Hepatocyte (in vitro differentiated cells): Measurements from ENCODE around the gene PCDHB16. TPM values are rescaled to one million over a fixed set of nuclear protein-coding genes. Genes with fewer than 3 reads are reported as not detected.
"Not testable (repeated sequence)": the region's sequence is repeated elsewhere in the genome, so short reads cannot be mapped to it uniquely, and the experiment has no call there.

ENCODE experiments used
- DNase-seq: peaks from one replicate; pipeline ENCODE4 v3.0.0-alpha.2; 2016; ENCODE audit warnings: low spot score
- H2AFZ ChIP-seq: fragments of 200-600 bp; sonication (generic); 2 replicates; pipeline ENCODE4 v1.6.0; 2016; ENCODE audit warnings: antibody characterized with exemption, mild to moderate bottlenecking
- H3K27ac ChIP-seq: fragments of 200-600 bp; sonication (generic); 2 replicates; pipeline ENCODE4 v1.5.1; 2016; ENCODE audit warnings: mild to moderate bottlenecking
- H3K27me3 ChIP-seq: fragments of 200-600 bp; sonication (generic); 2 replicates; pipeline ENCODE4 v1.6.1; 2016
- H3K36me3 ChIP-seq: fragments of 200-600 bp; sonication (generic); replicated peaks from 2 replicates; pipeline ENCODE4 v1.5.1; 2016; ENCODE audit warnings: low read depth; ENCODE audit not compliant: insufficient read depth
- H3K4me1 ChIP-seq: fragments of 200-600 bp; sonication (generic); 2 replicates; pipeline ENCODE4 v1.5.1; 2016; ENCODE audit warnings: mild to moderate bottlenecking, moderate library complexity; ENCODE audit not compliant: insufficient read depth
- H3K4me2 ChIP-seq: fragments of 200-600 bp; sonication (generic); 2 replicates; pipeline ENCODE4 v1.6.0; 2016
- H3K4me3 ChIP-seq: fragments of 200-600 bp; sonication (generic); 2 replicates; pipeline ENCODE4 v1.5.1; 2016; ENCODE audit warnings: mild to moderate bottlenecking
- H3K79me2 ChIP-seq: fragments of 200-600 bp; sonication (generic); 2 replicates; pipeline ENCODE4 v1.6.0; 2017; ENCODE audit warnings: mild to moderate bottlenecking
- H3K9me2 ChIP-seq: fragments of 200-600 bp; sonication (generic); replicated peaks from 2 replicates; pipeline ENCODE4 v1.6.0; 2017; ENCODE audit warnings: mild to moderate bottlenecking; ENCODE audit not compliant: insufficient read depth
- H3K9me3 ChIP-seq: fragments of 200-600 bp; sonication (generic); 2 replicates; pipeline ENCODE4 v1.5.1; 2016; ENCODE audit warnings: low read depth, mild to moderate bottlenecking
- H4K20me1 ChIP-seq: fragments of 200-600 bp; sonication (generic); 2 replicates; pipeline ENCODE4 v1.6.0; 2016; ENCODE audit warnings: mild to moderate bottlenecking; ENCODE audit not compliant: insufficient read depth, poor library complexity, severe bottlenecking
- EZH2 ChIP-seq: fragments of 200-600 bp; sonication (generic); IDR thresholded peaks from 2 replicates; pipeline ENCODE4 v1.6.1; 2016; ENCODE audit warnings: antibody characterized with exemption, mild to moderate bottlenecking, borderline replicate concordance
- EZH2phosphoT487 ChIP-seq: fragments of 200-600 bp; sonication (generic); IDR thresholded peaks from one replicate; pipeline ENCODE4 v1.6.1; 2018; ENCODE audit warnings: antibody characterized with exemption, mild to moderate bottlenecking, low read depth, moderate library complexity; ENCODE audit not compliant: unreplicated experiment, severe bottlenecking
- WGBS: methylation state at CpG from one replicate; pipeline ENCODE4 v1.1.6; 2016; ENCODE audit warnings: low lambda C conversion rate; ENCODE audit errors: missing lambda C conversion rate; 5-methylcytosine and 5-hydroxymethylcytosine counted together
- polyA plus RNA-seq: library from polyadenylated mRNA; unstranded; fragments of >200 nt; fragmentation: Nextera tagmentation; extraction: Ambion mirVana; gene quantifications from 2 replicates; pipeline ENCODE4 v1.2.1, GENCODE V29; 2016
- total RNA-seq: library from RNA; depleted of rRNA; stranded (reverse); fragments of >200 nt; gene quantifications from 2 replicates; pipeline ENCODE4 v1.2.3, GENCODE V29; 2014
- TF ChIP-seq, protein P1 (sequence below): fragments of 200-600 bp; sonication (generic); IDR thresholded peaks from 2 replicates; pipeline ENCODE4 v1.5.1; 2016; ENCODE audit warnings: antibody characterized with exemption, mild to moderate bottlenecking; ENCODE audit not compliant: poor library complexity

PCDHB16 gene
- total and polyA plus RNA-seq, 2 experiments from 2014 or later = 3.3 to 3.4 TPM

DNA sequence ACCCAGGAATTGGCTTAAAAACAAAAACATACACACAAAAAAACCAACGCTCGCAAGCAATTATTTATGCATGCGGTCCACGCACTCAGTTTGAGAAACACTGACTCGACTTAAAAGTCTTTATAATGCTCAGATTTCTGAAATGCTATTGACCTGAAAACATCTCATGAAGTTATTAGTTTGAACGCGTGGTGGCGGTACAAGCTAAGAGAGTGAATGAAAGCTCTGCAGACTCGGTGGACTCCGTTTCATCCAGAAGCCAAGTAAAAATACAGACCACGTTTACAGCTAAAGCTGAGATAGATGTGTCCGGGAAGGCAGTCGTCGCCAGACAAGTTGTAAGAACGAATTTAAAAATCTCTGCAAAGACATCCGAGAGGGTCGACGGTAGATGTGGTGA is 32.4 kb upstream of the PCDHB16 start, which contains the start of gene PCDHB6:
Gene PCDHB6, plus strand, starts transcription at position 246 of the 400 bp plus-strand sequence. CDS start 201 bp downstream, outside the sequence.
- no peaks in the 10 kb centered on the region for H4K20me1 ChIP-seq
- H3K9me2 ChIP-seq = no peaks in the 10 kb centered on the region
- no peak within 1 kb of the TSS for H3K4me3 ChIP-seq
- DNase-seq = no peak
- no peak within 1 kb of the TSS for H3K27ac ChIP-seq
- H3K9me3 ChIP-seq = peaks cover 16% of the 10 kb centered on the region
- H3K27me3 ChIP-seq = no peaks in the 10 kb centered on the region
- no peaks in the 10 kb centered on the region for H3K4me1 ChIP-seq
- no peak within 1 kb of the TSS for H3K4me2 ChIP-seq
- no peak for TF ChIP-seq EZH2
- TF ChIP-seq, protein P1, sequence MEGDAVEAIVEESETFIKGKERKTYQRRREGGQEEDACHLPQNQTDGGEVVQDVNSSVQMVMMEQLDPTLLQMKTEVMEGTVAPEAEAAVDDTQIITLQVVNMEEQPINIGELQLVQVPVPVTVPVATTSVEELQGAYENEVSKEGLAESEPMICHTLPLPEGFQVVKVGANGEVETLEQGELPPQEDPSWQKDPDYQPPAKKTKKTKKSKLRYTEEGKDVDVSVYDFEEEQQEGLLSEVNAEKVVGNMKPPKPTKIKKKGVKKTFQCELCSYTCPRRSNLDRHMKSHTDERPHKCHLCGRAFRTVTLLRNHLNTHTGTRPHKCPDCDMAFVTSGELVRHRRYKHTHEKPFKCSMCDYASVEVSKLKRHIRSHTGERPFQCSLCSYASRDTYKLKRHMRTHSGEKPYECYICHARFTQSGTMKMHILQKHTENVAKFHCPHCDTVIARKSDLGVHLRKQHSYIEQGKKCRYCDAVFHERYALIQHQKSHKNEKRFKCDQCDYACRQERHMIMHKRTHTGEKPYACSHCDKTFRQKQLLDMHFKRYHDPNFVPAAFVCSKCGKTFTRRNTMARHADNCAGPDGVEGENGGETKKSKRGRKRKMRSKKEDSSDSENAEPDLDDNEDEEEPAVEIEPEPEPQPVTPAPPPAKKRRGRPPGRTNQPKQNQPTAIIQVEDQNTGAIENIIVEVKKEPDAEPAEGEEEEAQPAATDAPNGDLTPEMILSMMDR = no peak
- TF ChIP-seq EZH2phosphoT487 = no peak
- no peak within 1 kb of the TSS for H2AFZ ChIP-seq
- 83% methylated on average over 18 of the region's 18 CpGs for WGBS
- H3K36me3 ChIP-seq = no peaks in the 10 kb centered on the region
- H3K79me2 ChIP-seq = no peaks in the 10 kb centered on the region

DNA sequence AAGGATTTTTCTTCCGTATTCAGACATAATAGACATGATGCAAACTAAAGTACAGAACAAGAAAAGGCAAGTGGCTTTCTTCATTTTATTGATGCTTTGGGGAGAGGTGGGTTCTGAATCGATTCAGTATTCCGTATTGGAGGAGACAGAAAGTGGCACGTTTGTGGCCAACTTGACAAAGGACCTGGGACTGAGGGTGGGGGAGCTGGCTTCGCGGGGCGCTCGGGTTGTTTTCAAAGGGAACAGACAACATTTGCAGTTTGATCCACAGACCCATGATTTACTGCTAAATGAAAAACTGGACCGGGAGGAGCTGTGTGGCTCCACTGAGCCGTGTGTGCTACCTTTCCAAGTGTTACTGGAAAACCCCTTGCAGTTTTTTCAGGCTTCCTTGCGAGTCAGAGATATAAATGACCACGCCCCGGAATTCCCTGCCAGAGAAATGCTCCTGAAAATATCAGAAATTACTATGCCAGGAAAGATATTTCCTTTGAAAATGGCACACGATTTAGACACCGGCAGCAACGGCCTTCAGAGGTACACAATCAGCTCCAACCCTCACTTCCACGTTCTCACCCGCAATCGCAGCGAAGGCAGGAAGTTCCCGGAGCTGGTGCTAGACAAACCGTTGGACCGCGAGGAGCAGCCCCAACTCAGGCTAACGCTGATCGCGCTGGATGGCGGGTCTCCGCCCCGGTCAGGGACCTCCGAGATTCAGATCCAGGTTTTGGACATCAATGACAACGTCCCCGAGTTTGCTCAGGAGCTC is 31.8 kb upstream of the PCDHB16 start:
- peaks cover 14% of the 10 kb centered on the region for H3K9me3 ChIP-seq
- H4K20me1 ChIP-seq = no peaks in the 10 kb centered on the region
- H3K4me3 ChIP-seq = no peak overlapping the region
- no peak for TF ChIP-seq EZH2
- TF ChIP-seq EZH2phosphoT487 = no peak
- TF ChIP-seq, protein P1 = no peak
- H3K4me2 ChIP-seq = no peak overlapping the region
- no peak overlapping the region for H2AFZ ChIP-seq
- DNase-seq = no peak
- WGBS = 96% methylated on average over 33 of the region's 33 CpGs
- H3K36me3 ChIP-seq = no peaks in the 10 kb centered on the region
- H3K4me1 ChIP-seq = no peaks in the 10 kb centered on the region
- H3K27me3 ChIP-seq = no peaks in the 10 kb centered on the region
- no peaks in the 10 kb centered on the region for H3K79me2 ChIP-seq
- no peaks in the 10 kb centered on the region for H3K9me2 ChIP-seq
- H3K27ac ChIP-seq = no peak overlapping the region

DNA sequence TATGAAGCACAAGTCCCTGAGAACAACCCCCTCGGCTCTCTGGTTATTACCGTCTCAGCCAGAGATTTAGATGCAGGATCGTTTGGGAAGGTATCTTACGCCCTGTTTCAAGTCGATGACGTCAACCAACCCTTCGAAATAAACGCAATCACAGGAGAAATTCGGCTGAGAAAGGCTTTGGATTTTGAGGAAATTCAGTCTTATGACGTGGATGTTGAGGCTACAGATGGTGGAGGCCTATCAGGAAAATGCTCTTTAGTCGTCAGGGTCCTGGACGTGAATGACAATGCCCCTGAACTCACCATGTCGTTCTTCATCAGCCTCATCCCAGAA is 31.2 kb upstream of the PCDHB16 start:
- Histone ChIP-seq H3K79me2 (no peaks in the 10 kb centered on the region), H3K4me3 (no peak overlapping the region), H2AFZ (no peak overlapping the region), H4K20me1 (no peaks in the 10 kb centered on the region), H3K9me3 (peaks cover 14% of the 10 kb centered on the region), H3K27ac (no peak overlapping the region), H3K36me3 (no peaks in the 10 kb centered on the region), H3K4me2 (no peak overlapping the region), H3K9me2 (no peaks in the 10 kb centered on the region), H3K4me1 (no peaks in the 10 kb centered on the region), H3K27me3 (no peaks in the 10 kb centered on the region)
- no peak for TF ChIP-seq EZH2
- no peak for TF ChIP-seq EZH2phosphoT487
- TF ChIP-seq, protein P1 = no peak
- no peak for DNase-seq
- 94% methylated on average over 13 of the region's 13 CpGs for WGBS

DNA sequence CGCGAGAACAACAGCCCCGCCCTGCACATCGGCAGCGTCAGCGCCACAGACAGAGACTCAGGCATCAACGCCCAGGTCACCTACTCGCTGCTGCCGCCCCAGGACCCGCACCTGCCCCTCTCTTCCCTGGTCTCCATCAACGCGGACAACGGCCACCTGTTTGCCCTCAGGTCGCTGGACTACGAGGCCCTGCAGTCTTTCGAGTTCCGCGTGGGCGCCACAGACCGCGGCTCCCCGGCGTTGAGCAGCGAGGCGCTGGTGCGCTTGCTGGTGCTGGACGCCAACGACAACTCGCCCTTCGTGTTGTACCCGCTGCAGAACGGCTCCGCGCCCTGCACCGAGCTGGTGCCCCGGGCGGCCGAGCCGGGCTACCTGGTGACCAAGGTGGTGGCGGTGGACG is 30.6 kb upstream of the PCDHB16 start:
- not testable (repeated sequence) for H3K79me2 ChIP-seq, H3K36me3 ChIP-seq, H4K20me1 ChIP-seq, H3K27ac ChIP-seq, H3K4me2 ChIP-seq, H3K4me1 ChIP-seq, DNase-seq, H2AFZ ChIP-seq, H3K4me3 ChIP-seq, H3K9me2 ChIP-seq, H3K27me3 ChIP-seq
- H3K9me3 ChIP-seq = peaks cover 14% of the 10 kb centered on the region
- WGBS = 98% methylated on average over 24 of the region's 41 CpGs

DNA sequence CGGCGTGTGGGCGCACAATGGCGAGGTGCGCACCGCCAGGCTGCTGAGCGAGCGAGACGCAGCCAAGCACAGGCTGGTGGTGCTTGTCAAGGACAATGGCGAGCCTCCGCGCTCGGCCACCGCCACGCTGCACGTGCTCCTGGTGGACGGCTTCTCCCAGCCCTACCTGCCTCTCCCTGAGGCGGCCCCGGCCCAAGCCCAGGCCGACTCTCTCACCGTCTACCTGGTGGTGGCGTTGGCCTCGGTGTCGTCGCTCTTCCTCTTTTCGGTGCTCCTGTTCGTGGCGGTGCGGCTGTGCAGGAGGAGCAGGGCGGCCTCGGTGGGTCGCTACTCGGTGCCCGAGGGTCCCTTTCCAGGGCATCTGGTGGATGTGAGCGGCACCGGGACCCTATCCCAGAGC is 30.1 kb upstream of the PCDHB16 start:
- not testable (repeated sequence) for H2AFZ ChIP-seq, DNase-seq, H3K27me3 ChIP-seq, H3K4me2 ChIP-seq, H4K20me1 ChIP-seq, H3K9me2 ChIP-seq, H3K4me1 ChIP-seq, H3K27ac ChIP-seq, H3K4me3 ChIP-seq, H3K79me2 ChIP-seq, H3K36me3 ChIP-seq
- peaks cover 14% of the 10 kb centered on the region for H3K9me3 ChIP-seq
- WGBS = 100% methylated on average over 21 of the region's 36 CpGs
